Smooth muscle cell (in vitro differentiated cells): ENCODE results near the gene CROCC2. TPM values are rescaled to one million over a fixed set of nuclear protein-coding genes. Genes with fewer than 3 reads are reported as not detected.

Experiments used
- DNase-seq: peaks from one replicate; lab custom pipeline; 2025; ENCODE audit not compliant: unreplicated experiment; lab: John Stamatoyannopoulos, UW
- H2AFZ ChIP-seq: fragments of 200-600 bp; sonication (generic); 2 replicates; pipeline ENCODE4 v1.6.0; 2016; ENCODE audit warnings: antibody characterized with exemption, low read depth, mild to moderate bottlenecking
- H3F3A ChIP-seq: fragments of 200-600 bp; sonication (generic); 2 replicates; pipeline ENCODE4 v1.6.0; 2017; ENCODE audit warnings: antibody characterized with exemption, low read depth
- H3K27ac ChIP-seq: fragments of 200-600 bp; sonication (generic); 2 replicates; pipeline ENCODE4 v1.5.1; 2016; ENCODE audit warnings: low read depth, mild to moderate bottlenecking
- H3K27me3 ChIP-seq: fragments of 200-600 bp; sonication (generic); 2 replicates; pipeline ENCODE4 v1.6.1; 2016; ENCODE audit warnings: low read depth, mild to moderate bottlenecking
- H3K36me3 ChIP-seq: fragments of 200-600 bp; sonication (generic); 2 replicates; pipeline ENCODE4 v1.5.1; 2016; ENCODE audit warnings: low read depth
- H3K4me1 ChIP-seq: fragments of 200-600 bp; sonication (generic); 2 replicates; pipeline ENCODE4 v1.5.1; 2016; ENCODE audit warnings: low read depth
- H3K4me2 ChIP-seq: fragments of 200-600 bp; sonication (generic); 2 replicates; pipeline ENCODE4 v1.6.0; 2016; ENCODE audit warnings: mild to moderate bottlenecking
- H3K4me3 ChIP-seq: fragments of 200-600 bp; sonication (generic); 2 replicates; pipeline ENCODE4 v1.5.1; 2016; ENCODE audit warnings: mild to moderate bottlenecking
- H3K79me2 ChIP-seq: fragments of 200-600 bp; sonication (generic); 2 replicates; pipeline ENCODE4 v1.6.0; 2016; ENCODE audit warnings: low read depth, mild to moderate bottlenecking
- H3K9ac ChIP-seq: fragments of 200-600 bp; sonication (generic); 2 replicates; pipeline ENCODE4 v1.6.0; 2016; ENCODE audit warnings: low read depth
- H3K9me3 ChIP-seq: fragments of 200-600 bp; sonication (generic); replicated peaks from 2 replicates; pipeline ENCODE4 v1.5.1; 2016; ENCODE audit warnings: low read depth
- H4K20me1 ChIP-seq: fragments of 200-600 bp; sonication (generic); 2 replicates; pipeline ENCODE4 v1.6.0; 2016; ENCODE audit warnings: low read depth
- WGBS: methylation state at CpG from one replicate; pipeline ENCODE4 v1.1.7; 2016; ENCODE audit warnings: low lambda C conversion rate; 5-methylcytosine and 5-hydroxymethylcytosine counted together
- polyA plus RNA-seq: library from polyadenylated mRNA; unstranded; fragments of >200 nt; fragmentation: Nextera tagmentation; extraction: Ambion mirVana; gene quantifications from 2 replicates; pipeline ENCODE4 v1.2.1, GENCODE V29; 2016
- total RNA-seq: library from RNA; depleted of rRNA; stranded (reverse); fragments of >200 nt; gene quantifications from 2 replicates; pipeline ENCODE4 v1.2.3, GENCODE V29; 2014
- TF ChIP-seq, protein P1 (sequence below): fragments of 200-600 bp; sonication (generic); IDR thresholded peaks from 2 replicates; pipeline ENCODE4 v1.5.1; 2017; ENCODE audit warnings: borderline replicate concordance, mild to moderate bottlenecking, antibody characterized with exemption; ENCODE audit not compliant: insufficient read depth, poor library complexity, severe bottlenecking

Gene CROCC2
- total and polyA plus RNA-seq, 2 experiments from 2014 or later: not detected

DNA sequence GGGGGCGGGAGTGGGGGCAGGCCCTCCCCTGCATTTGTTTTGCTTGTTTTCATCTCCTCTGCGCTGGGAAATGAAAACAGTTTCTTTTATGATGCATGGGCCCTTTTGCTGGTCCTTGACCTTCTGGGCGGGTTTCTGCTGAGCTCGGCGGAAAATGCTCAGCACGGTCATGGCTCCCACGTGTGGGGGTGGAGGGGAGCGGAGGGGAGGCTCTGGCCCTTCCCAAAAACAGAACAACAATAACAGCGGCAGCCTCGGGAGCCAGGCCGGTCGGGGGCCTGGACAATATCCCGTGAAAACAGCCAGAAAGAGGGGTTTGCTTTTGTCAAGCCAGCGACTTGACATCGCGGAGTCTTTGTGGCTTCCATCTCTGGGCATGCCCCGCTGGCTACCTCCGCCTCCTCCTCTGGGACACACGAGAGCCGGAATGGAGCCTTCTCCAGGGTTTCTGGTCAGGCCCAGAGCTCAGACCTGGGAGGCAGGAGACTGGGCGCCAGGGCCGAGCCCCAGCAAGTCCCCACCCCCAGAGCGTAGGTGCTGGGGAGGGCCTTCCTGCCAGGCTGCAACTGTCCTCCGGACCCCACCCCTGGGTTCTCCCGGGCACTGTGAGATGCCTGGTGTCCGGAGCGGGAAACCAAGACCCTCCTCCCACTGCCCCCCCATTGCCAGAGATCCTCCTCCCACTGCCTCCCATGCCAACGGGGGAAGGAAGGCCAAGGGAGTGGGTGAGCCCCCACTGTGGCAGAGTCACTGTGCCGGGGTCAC, 56.3 kb downstream of the CROCC2 start:
- no peak for DNase-seq

GRCh38 chr2:240963065-240963867, 57.1 kb downstream of the CROCC2 start:
- no peak overlapping the region for H3K4me2 ChIP-seq
- H4K20me1 ChIP-seq: no peaks in the 10 kb centered on the region
- no peak overlapping the region for H3K4me3 ChIP-seq
- H3F3A ChIP-seq: no peaks in the 10 kb centered on the region
- TF ChIP-seq, protein P1, sequence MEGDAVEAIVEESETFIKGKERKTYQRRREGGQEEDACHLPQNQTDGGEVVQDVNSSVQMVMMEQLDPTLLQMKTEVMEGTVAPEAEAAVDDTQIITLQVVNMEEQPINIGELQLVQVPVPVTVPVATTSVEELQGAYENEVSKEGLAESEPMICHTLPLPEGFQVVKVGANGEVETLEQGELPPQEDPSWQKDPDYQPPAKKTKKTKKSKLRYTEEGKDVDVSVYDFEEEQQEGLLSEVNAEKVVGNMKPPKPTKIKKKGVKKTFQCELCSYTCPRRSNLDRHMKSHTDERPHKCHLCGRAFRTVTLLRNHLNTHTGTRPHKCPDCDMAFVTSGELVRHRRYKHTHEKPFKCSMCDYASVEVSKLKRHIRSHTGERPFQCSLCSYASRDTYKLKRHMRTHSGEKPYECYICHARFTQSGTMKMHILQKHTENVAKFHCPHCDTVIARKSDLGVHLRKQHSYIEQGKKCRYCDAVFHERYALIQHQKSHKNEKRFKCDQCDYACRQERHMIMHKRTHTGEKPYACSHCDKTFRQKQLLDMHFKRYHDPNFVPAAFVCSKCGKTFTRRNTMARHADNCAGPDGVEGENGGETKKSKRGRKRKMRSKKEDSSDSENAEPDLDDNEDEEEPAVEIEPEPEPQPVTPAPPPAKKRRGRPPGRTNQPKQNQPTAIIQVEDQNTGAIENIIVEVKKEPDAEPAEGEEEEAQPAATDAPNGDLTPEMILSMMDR: no peak
- H3K9me3 ChIP-seq: no peaks in the 10 kb centered on the region
- no peaks in the 10 kb centered on the region for H3K79me2 ChIP-seq
- H2AFZ ChIP-seq: no peak overlapping the region
- H3K27me3 ChIP-seq: no peaks in the 10 kb centered on the region
- H3K4me1 ChIP-seq: peaks cover 7% of the 10 kb centered on the region
- WGBS: 93% methylated on average over 33 of the region's 33 CpGs
- no peaks in the 10 kb centered on the region for H3K36me3 ChIP-seq
- H3K27ac ChIP-seq: no peak overlapping the region
- no peak for DNase-seq
- H3K9ac ChIP-seq: no peak overlapping the region

More for the DNA sequence above, 56.3 kb downstream of the CROCC2 start:
- Histone ChIP-seq H3K27ac (no peak overlapping the region), H3K4me1 (peaks cover 7% of the 10 kb centered on the region), H3K9ac (no peak overlapping the region), H3K4me3 (no peak overlapping the region), H2AFZ (no peak overlapping the region), H3K36me3 (no peaks in the 10 kb centered on the region), H3F3A (no peaks in the 10 kb centered on the region), H4K20me1 (no peaks in the 10 kb centered on the region), H3K9me3 (no peaks in the 10 kb centered on the region), H3K79me2 (no peaks in the 10 kb centered on the region), H3K4me2 (peak overlapping the region; percentile 12), H3K27me3 (no peaks in the 10 kb centered on the region)
- 66% methylated on average over 29 of the region's 29 CpGs for WGBS
- TF ChIP-seq, protein P1: no peak

DNA sequence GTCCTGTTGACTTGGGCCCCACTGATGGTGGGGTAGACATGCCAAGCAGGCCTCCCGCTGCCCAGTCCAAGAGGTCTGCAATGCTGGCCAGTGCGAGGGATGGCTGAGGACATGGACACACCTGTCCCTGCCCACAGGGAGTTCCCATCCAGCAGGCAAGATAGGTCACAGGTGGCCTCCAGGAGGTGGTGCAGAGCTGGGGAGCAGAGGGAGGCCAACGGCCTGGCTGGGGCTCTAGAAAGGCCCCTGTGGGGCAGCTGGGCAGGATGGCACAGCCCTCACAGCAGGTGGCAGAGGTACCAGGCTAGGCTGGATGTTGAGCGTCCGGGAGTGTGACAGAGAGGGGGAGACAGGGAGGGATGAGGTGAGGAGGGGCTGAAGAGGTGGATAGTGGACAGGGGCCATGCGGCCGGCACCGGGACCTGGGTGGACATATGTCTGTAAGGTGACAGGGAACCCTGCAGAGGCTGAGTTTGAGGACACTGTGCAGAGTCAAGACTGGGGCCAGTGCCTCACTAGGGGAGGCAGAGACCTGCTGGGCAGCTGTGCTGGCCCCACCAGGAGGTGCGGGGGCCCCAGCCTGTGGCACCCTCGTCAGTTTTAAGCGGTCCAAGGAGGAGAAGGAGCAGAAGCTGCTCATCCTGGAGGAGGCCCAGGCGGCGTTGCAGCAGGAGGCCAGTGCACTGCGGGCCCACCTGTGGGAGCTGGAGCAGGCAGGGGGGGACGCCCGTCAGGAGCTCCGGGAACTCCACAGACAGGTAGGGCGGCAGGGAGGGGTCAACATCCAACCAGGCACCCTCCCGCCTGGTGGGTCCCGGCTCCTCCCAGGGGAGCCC, 58.0 kb downstream of the CROCC2 start:
- no peak overlapping the region for H3K4me3 ChIP-seq
- DNase-seq: no peak
- H3K79me2 ChIP-seq: no peaks in the 10 kb centered on the region
- H4K20me1 ChIP-seq: no peaks in the 10 kb centered on the region
- H3K27me3 ChIP-seq: no peaks in the 10 kb centered on the region
- TF ChIP-seq, protein P1: no peak
- peaks cover 7% of the 10 kb centered on the region for H3K4me1 ChIP-seq
- no peak overlapping the region for H3K4me2 ChIP-seq
- H3K36me3 ChIP-seq: no peaks in the 10 kb centered on the region
- no peak overlapping the region for H2AFZ ChIP-seq
- H3K9me3 ChIP-seq: no peaks in the 10 kb centered on the region
- H3K27ac ChIP-seq: no peak overlapping the region
- H3K9ac ChIP-seq: no peak overlapping the region
- 93% methylated on average over 20 of the region's 20 CpGs for WGBS
- H3F3A ChIP-seq: no peaks in the 10 kb centered on the region
